ENCODE results near the gene GBP3.
"Not testable (repeated sequence)": the region's sequence is repeated elsewhere in the genome, so short reads cannot be mapped to it uniquely, and the experiment has no call there.

The GBP3 gene, protein sequence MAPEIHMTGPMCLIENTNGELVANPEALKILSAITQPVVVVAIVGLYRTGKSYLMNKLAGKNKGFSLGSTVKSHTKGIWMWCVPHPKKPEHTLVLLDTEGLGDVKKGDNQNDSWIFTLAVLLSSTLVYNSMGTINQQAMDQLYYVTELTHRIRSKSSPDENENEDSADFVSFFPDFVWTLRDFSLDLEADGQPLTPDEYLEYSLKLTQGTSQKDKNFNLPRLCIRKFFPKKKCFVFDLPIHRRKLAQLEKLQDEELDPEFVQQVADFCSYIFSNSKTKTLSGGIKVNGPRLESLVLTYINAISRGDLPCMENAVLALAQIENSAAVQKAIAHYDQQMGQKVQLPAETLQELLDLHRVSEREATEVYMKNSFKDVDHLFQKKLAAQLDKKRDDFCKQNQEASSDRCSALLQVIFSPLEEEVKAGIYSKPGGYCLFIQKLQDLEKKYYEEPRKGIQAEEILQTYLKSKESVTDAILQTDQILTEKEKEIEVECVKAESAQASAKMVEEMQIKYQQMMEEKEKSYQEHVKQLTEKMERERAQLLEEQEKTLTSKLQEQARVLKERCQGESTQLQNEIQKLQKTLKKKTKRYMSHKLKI
- 13.9 to 161 (median 47.8) reads per million in 17 experiments for total RNA-seq

DNA sequence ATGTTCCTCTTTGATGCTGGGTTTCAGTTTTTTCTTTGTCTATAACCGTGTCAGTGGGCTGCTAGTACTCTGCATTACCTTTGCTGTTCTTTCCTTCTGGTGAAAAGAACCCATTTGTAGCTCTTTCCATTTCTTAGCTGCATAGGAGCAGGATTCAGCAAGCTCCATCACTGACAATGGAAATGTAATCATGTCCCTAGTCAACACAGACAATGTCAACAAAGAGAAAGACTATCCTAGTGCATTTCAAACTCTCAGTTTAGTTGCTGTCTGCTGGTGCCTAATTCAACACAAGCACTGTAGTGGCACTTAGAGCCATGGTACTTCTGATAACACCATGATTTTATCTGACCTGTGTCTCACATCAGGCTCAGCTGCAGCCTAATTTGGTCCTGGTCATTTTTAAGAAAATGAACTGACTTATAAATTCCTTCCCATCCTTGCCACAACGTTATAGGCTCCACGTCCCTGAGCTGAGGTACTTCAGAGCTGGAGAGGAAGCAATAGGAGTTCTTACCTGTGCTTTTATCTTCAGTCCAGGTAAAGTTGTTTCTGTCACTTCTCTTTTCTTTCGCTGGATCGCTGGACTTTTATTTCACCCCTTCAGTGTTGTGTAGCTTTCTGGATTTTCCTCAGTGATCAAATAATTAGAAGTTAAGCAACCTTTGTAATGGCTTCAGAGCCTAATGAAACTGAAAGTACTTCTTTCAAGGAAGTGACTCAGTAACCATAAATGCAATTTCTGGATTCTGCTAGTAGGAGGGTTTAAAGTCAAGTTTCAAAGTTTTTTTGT is at the start of gene GBP3:
Gene GBP3, minus strand, starts transcription at position 700 of the 793 bp plus-strand sequence. CDS start 2,145 bp downstream, outside the sequence.
- DNase-seq = peak in 3 of 4 experiments; percentile 16 to 77 (median 72)

DNA sequence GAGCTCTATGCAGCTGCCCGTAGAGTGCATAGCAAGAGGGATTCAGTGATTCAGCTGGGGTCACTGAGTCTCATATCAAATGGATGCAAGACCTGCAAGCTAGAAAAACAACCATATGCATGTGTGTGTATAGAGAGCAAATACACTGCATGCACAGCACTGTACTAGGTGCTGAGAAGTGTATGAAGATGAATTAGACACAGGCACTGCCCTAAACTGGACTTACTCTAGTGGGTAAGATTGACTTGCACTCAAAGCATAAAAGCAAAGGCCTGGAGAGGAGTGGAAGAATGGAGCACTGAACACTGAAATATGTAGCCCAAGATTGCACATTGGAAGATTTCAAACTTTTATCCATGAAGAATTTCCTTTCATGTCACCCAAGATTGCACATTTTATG is 47.8 kb upstream of the GBP3 start:
- peak in 2 of 4 experiments; percentile 5 to 8 for DNase-seq

DNA sequence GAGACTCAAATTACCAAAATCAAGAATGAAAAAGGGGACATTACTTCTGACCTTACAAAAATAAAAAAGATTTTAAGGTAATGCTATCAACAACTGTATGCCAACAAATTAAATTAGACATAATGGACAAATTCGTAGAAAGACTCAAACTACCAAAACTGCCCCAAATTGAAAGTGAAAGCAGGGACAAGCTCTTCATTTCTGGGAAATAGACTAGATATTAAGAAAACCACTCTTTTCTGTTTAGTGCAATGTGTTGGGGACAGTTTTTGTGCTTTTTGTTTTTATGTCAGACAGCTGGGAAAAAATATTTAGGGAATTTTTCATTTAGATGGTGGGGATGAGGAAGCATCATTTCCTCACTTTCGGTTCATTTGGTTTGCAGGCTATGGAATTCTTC is 47.3 kb upstream of the GBP3 start:
- peak in 2 of 4 experiments; percentile 10 to 33 for DNase-seq

DNA sequence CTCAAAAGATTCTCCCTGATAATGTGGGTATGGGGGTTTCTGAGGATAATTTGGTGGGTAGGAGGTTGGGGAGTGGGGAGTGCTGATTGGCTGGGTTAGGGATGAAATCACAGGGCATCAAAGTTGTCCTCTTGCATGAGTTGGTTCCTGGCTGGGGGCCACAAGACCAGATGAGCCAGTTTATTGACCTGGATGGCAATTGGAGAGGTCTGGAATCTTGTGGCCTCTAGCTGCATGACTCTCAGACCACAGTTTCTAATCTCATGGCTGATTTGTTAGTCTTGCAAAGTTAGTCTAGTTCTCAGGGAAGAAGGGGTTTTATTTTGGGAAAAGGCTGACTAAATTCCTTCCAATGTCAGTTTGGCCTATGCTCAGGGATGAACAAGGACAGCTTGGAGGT is 45.6 kb upstream of the GBP3 start:
- no peak for DNase-seq

DNA sequence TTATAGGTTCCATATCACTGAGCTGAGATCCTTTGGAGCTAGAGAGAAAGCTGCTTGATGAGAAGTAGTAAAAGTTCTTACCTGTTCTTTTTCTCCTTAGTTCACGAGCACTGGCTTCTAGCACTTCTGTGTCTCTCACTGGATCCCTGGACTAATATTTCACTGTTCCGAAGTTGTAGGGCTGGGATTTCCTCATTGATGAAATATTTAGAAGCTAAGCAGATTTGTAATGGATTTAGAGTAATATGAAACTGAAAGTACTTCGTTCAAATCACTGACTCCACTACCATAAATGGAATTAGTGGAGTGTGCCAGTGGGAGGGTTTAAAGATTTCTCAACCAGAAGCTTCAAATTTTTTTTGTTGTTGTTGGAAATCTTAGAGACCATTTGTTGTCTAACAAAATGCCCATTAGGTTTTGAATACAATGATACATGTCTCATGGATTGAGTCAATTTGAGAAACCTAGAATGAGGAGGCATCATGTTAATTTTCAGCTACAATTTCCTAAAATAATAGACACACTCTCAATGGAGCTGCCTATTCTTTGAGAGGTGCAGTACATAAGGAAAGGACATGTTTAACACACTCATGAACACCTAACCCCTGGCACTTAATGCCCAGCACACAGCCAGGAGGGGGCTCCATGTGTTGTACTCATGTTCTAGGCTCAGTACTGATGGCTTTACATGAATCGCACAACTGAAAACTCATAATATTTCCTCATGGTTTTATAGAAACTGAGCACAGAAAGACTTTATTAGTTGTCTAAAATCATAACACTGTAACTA is 42.6 kb upstream of the GBP3 start, which contains the start of gene GBP1:
Gene GBP1, minus strand, starts transcription at position 130 of the 790 bp plus-strand sequence. CDS start 1,974 bp downstream, outside the sequence.
- DNase-seq = peak; percentile 38 to 75 (median 56)

DNA sequence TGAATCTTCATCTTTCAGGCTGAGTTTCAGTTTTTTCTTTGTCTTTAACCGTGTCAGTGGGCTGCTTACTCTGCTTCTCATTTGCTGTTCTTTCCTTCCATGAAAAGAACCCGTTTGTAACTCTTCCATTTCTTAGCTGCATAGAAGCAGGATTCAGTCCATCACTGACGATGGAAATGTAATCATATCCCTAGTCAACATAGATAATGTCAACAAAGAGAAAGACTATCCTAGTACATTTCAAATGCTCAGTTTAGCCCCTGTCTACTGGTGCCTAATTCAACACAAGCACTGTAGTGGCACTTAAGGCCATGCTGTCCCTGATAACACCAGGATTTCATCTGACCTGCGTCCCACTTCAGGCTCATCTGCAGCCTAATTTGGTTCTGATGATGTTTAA is 42.0 kb upstream of the GBP3 start:
- DNase-seq = no peak

DNA sequence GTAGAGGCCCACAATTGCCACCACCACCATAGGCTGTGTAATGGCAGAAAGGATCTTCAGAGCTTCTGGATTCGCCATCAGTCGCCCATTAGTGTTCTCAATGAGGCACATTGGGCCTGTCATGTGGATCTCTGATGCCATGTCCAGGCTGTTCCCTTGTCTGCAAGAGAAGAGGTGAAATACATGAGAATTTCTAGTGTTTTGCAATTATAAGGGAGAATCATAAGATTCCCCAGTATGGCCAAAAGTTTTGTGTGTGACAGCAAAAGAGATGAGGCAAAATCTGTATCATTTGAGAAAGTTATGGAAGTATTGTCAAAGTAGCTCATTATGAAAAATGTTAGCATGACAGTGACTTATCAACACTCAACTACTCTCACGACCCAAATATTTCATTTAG is 40.4 kb upstream of the GBP3 start:
- no peak for DNase-seq

DNA sequence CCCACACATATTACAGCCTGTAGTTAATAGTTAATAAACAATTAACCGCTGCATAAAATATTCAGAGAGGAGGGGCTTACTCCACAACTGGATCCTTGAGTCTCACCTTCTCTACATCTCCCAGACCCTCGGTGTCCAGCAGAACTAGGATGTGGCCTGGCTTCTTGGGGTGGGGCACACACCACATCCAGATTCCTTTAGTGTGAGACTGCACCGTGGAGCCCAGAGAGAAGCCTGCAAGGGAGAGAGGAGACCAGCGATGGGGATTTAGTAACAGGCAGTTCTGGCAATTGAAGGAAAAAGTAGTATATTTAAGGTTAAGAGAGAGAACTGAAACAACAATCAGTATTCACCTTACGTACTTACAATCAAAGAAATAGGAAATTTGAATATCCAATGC is 37.4 kb upstream of the GBP3 start:
- no peak for DNase-seq

DNA sequence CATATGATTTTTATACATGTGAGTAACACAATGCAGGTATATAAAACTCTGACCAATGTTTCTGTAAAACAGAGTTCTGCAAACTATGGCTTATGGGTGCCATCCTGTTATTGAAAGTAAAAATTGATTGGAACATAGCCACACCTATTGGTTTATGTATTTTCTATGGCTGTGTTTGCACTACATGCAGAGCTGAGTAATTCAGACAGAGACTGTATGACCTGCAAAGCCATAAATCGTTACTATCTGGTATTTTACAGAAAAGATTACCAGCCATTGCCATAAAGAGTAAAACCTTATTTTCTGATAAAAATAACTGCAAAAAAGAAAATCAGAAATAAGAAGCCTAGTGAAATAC is 29.3 kb upstream of the GBP3 start:
- no peak for DNase-seq

DNA sequence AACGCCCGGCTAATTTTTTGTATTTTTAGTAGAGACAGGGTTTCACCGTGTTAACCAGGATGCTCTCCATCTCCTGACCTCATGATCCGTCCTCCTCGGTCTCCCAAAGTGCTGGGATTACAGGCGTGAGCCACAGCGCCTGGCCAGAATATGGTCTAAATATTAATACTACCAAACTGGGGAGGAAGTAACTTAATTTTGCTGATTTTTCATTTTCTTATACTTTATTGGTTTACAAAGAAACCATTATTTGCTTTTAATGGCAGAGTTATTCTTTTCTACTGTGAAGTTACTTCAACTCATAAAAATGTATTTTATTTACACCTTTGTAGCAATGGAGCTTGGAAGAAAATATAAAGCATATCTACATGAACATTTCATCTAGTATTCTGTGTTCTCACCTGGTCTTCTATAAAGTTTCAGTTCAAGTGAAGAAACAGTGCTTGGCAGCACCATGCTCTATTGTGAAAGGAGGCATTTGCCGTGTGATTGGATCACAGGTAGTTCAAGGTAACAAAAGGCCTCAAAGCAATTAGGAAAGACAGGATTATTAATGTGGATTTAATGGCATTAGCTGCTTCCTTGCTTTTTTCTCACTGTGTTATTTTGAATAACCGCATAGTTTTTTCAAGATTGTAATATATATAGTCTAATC is 28.8 kb upstream of the GBP3 start:
- no peak for DNase-seq

DNA sequence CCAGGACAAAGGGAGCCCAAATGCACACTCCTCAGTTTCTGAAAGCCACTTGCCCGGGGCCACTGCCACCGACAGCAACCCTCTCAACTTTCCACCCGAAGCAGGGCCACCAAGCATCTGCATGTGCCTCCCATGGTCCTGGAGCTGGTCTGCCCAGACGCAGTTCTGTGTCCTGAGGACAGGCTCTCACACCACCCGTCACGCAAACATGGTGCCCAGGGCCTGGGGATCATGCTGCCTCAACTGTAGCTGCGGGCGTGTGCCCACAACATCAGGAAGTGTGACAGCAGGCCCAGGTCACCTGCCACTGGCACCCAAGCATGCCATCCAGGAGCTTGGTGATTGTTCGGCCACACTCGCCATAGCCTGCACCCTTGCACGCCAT is 28.0 kb upstream of the GBP3 start:
- DNase-seq = no peak

DNA sequence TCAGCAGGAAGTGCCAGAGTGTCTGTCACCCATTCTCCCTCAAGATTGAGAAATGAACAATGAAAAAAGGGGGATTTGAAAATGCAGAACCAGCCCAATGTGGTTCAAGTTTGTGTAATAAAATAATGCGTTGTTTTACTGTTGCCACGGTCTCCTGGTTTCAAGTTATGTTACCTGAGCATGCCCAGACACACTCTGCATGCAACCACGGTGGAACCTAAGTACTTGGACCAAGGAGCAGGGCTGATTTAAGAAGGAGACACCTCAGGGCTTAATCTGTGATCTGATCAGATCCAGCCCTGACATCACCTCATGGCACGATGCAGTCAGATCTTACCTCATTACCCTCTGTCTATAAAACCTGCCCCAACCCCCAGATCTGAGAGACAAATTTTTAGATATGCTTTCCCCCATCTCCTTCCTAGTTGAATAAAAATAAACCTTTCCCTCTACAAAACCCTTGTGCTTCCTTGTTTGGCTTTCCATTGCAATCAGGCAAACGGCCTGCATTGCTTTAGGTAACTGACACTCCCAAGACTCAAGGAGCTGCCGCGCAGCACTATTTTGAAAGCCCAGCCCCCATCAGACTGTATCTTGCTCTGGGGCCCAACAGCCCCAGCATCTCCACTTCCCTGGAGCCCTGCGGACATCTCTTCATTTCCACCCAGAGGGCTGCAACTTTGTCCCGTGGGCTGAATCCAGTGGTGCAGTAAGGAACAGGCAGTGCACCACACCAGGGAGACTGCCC is 27.4 kb upstream of the GBP3 start:
- DNase-seq = not testable (repeated sequence)

DNA sequence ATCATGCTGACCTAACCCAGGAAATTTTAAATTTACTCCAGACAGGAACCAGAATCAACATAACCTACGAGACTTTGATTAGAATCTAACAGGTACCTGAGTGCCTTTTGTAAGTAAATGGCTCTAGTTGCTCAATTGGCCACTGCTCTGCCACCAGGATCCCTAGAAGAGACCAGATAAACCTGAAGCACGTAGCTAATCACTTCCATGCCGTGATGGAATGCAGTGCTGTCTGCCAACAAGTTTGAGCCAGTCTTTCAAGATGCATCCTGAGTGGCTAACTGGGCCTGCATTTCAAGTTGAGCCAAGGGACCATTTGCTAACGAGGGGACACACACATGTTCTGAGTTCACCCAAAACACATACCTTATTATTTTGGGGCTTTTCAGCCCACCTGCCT is 26.5 kb upstream of the GBP3 start:
- not testable (repeated sequence) for DNase-seq

DNA sequence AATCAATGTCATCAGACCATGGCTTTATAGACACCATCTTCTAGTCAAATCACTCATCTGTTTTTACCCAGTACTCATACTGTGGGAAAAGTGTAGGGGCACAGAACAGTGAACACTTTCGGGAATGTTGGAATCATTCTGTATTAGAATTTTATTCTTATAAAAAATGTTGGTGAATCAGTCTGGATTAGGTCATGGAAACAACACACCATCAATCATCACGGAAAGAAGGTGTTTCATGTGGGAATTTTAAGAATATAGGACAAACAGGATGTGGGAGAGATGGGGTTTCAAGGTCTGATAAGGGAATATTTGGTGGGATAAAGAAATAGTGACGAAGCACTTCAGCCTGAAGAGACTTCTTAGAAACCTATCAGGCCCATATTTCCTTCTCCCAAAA is 25.1 kb upstream of the GBP3 start:
- no peak for DNase-seq

DNA sequence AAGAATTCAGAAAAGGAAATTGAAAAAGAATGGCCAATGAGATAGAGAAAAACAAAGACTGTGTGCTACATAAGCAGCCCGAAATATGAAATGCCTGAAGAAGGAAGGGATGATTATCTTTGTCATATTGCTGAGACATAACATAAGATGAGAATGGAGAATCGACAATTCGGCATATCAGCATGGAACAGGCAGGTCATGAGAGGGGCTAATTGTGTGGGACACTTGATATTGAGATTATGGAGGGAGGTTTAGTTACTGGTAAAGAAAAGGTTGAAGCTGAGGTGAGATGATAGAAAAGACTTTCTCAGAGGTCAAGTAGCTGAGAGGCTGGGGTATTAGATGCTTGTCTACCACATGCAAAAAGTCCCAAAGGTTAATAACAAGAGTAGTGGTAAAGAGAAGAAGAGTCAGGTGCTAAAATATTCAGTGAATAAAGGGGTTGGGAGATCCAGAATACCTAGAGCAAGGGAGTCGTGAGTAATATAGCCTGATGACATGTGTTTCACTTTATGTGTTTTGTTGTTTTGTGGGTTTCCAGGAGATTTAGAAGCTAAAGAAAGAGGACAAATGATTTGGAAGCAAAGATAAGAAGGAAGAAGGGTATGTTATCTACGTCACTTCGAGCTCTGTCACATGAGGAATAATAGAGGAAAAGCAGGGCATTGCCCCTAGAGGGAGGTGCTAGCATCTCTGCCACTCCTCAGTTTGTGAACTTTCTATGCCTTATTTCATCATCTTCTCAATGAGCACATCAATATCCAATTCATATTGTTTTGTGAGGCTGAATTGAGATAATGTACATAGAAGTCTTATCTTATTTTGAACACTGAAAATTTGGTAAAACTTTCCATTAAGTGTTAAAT is 23.9 kb upstream of the GBP3 start:
- DNase-seq = not testable (repeated sequence)

DNA sequence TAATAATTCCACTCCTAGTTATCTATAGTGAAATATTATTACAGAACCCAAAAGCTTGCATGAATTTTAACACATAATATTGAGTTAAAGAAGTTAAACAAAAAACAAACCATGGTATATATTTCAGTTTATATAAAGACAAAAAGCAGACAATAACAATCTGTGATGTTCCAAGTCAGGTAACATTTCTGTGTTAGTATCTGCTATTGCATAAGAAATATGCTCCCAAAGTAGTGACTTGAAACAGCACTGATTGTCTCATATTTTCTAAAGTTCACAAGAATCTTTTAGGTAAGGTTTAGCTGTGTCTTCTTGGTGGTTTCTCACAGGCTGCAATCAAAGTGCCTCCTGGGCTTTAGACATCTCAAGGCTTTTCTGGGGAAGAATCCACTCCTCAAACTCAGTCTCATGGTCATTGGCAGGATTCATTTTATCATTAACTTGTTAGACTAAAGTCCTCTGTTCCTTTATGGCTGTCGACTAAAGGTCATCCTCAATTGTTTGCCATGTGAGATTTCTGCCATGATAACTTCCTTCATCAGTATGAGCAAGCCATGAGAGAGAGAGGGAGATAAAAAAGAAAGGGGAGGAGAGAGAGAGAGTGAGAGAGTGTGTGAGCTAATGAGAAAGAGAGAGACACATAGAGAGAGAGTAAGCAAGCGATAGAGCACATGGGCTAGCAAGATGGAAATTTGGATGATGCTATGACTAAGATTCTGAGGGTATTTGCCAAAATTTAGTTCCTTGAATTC is 22.5 kb upstream of the GBP3 start:
- DNase-seq = no peak

DNA sequence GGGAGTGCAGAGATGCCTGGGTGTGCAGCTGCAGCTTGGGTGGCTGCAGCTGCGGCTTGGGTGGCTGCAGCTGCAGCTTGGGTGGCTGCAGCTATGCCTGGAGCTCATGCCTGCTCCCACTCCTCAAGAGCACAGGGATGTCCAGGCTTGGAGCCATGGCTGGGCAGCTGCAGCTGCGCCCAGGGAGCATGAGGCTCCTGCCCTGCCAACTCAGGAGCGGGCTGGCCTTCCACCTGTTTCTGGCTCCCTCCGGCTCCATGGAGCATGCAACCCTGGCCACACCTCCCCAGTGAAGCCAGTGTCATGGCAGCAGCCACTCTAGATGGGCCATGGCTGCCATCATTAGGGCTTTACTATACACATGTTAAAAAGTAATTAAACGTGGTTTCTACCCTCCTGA is 21.3 kb upstream of the GBP3 start:
- DNase-seq = no peak

DNA sequence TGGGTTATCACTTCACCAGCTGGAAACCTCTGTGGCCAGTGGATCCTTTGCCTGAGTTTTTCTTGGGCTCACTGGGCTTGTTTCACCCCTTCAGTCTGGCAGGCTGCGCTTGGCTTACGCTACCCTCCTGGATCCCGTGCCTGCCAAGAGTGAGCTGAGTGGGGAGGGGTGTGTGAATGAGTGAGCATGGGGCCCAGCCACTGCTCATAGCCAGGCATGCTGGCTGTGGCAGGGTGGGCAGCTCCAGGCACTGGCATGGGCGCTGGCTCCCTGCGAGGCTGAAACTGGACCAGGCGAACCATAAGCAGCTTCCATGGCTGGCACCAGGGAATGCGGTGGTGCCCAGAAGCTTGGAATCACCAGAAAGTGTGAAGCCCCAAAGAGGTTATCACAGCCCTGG is 19.8 kb upstream of the GBP3 start:
- no peak for DNase-seq

DNA sequence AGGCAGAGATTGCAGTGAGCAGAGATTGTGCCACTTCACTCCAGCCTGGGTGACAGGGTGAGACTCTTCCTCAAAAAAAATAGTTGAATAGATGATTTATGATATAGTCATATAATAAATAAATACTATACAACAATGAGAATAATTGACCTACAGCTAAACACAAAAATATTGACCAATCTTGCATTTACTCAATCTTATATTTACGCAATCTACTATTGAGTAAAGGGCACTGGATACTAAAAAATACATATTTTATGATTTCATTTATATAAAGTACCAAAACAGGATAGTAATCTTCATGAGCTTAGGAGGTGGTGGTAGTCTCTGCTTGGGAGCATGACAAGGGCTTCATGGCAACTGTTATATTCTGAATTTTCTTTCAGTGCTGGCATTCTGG is 19.1 kb upstream of the GBP3 start:
- DNase-seq = no peak

All from suppressor macrophage (primary cell).